Measurements from ENCODE around the gene DERA.

GRCh38 chr12:15982471-15982870, 71.3 kb downstream of the DERA start:
- TF ChIP-seq EZH2 (IDR thresholded peaks at IDR 0.05; ENCODE audit: borderline replicate concordance, low read length), result no peak
- peak; percentile 48 to 50 for TF ChIP-seq CTCF (conservative IDR thresholded peaks at IDR 0.05 in 1 of 2, IDR thresholded peaks at IDR 0.05 in 1 of 2; ENCODE audit: extremely low read depth in 1 of 2, insufficient read depth in 1 of 2, low read depth in 1 of 2, low read length in 2 of 2)

Measured in mammary epithelial cell (primary cell).